Mesendoderm (in vitro differentiated cells): Measurements from ENCODE around the gene FYN.
A peak's percentile ranks its signal among the peaks of the same experiment; 100 is the strongest.

Source experiments
- DNase-seq: peaks from one replicate; pipeline ENCODE4 v3.0.0; 2013
- H2AK5ac ChIP-seq: 2 replicates; pipeline ENCODE4 v1.6.1; 2013; ENCODE audit warnings: low read length, inconsistent platforms
- H2BK120ac ChIP-seq: 2 replicates; pipeline ENCODE4 v1.6.1; 2013; ENCODE audit warnings: low read depth, mild to moderate bottlenecking, low read length, moderate library complexity, mixed read lengths
- H2BK15ac ChIP-seq: replicated peaks from 2 replicates; pipeline ENCODE4 v1.6.1; 2013; ENCODE audit warnings: low read depth, mild to moderate bottlenecking, moderate library complexity
- H2BK5ac ChIP-seq: 2 replicates; pipeline ENCODE4 v1.6.1; 2013; ENCODE audit warnings: low read length, inconsistent platforms
- H3K18ac ChIP-seq: 2 replicates; pipeline ENCODE4 v1.6.1; 2013; ENCODE audit warnings: mild to moderate bottlenecking, low read length, mixed read lengths
- H3K23ac ChIP-seq: one replicate; pipeline ENCODE4 v1.6.1; 2013; ENCODE audit warnings: low read length
- H3K27ac ChIP-seq: 2 replicates; pipeline ENCODE4 v1.5.1; 2013; ENCODE audit warnings: low read depth, mild to moderate bottlenecking, inconsistent platforms, low read length, moderate library complexity
- H3K27me3 ChIP-seq: 2 replicates; pipeline ENCODE4 v1.6.1; 2013; ENCODE audit warnings: low read length, control low read depth, mild to moderate bottlenecking, inconsistent platforms; ENCODE audit not compliant: insufficient read depth, poor library complexity
- H3K36me3 ChIP-seq: 2 replicates; pipeline ENCODE4 v1.6.1; 2013; ENCODE audit warnings: low read length, inconsistent platforms; ENCODE audit not compliant: control insufficient read depth, insufficient read depth
- H3K4ac ChIP-seq: one replicate; pipeline ENCODE4 v1.6.1; 2013; ENCODE audit warnings: low read depth, mild to moderate bottlenecking, low read length, moderate library complexity
- H3K4me1 ChIP-seq: 2 replicates; pipeline ENCODE4 v1.6.1; 2013; ENCODE audit warnings: low read depth, low read length, inconsistent platforms; ENCODE audit not compliant: control insufficient read depth
- H3K4me2 ChIP-seq: 2 replicates; pipeline ENCODE4 v1.6.1; 2013; ENCODE audit warnings: low read length
- H3K4me3 ChIP-seq: 2 replicates; pipeline ENCODE4 v1.5.1; 2013; ENCODE audit warnings: mild to moderate bottlenecking, low read length
- H3K56ac ChIP-seq: one replicate; pipeline ENCODE4 v1.6.1; 2013; ENCODE audit warnings: low read length
- H3K79me1 ChIP-seq: 2 replicates; pipeline ENCODE4 v1.6.1; 2013; ENCODE audit warnings: low read length, inconsistent platforms
- H3K79me2 ChIP-seq: 2 replicates; pipeline ENCODE4 v1.6.1; 2013; ENCODE audit warnings: mild to moderate bottlenecking, low read length; ENCODE audit not compliant: control insufficient read depth, insufficient read depth
- H3K9ac ChIP-seq: 2 replicates; pipeline ENCODE4 v1.6.1; 2013; ENCODE audit warnings: low read length, inconsistent platforms
- H4K5ac ChIP-seq: one replicate; pipeline ENCODE4 v1.6.1; 2013; ENCODE audit warnings: low read length
- H4K8ac ChIP-seq: one replicate; pipeline ENCODE4 v1.6.1; 2013; ENCODE audit warnings: low read depth, mild to moderate bottlenecking, control low read depth, low read length, moderate library complexity
- WGBS: extraction: QIAGEN DNeasy Blood & Tissue Kit; methylation state at CpG from one replicate; pipeline ENCODE4 v1.1.7; 2013; ENCODE audit warnings: low lambda C conversion rate, missing lambda C conversion rate; ENCODE audit not compliant: insufficient coverage; ENCODE audit errors: extremely low coverage; 5-methylcytosine and 5-hydroxymethylcytosine counted together

Gene FYN

GRCh38 chr6:111759331-111759835 lies 113.9 kb downstream of the FYN start:
- peaks cover 5% of the 10 kb centered on the region for H3K79me1 ChIP-seq
- DNase-seq: no peak
- H3K4me2 ChIP-seq: no peak overlapping the region
- peaks cover 8% of the 10 kb centered on the region for H3K4me1 ChIP-seq
- H3K18ac ChIP-seq: peak overlapping the region; percentile 11
- no peak overlapping the region for H2BK5ac ChIP-seq
- no peaks in the 10 kb centered on the region for H3K27me3 ChIP-seq
- no peak overlapping the region for H2BK15ac ChIP-seq
- no peaks in the 10 kb centered on the region for H3K36me3 ChIP-seq
- no peaks in the 10 kb centered on the region for H3K79me2 ChIP-seq
- H2BK120ac ChIP-seq: no peak overlapping the region
- H3K27ac ChIP-seq: no peak overlapping the region
- no peak overlapping the region for H3K4me3 ChIP-seq
- H4K8ac ChIP-seq: no peak overlapping the region
- H4K5ac ChIP-seq: no peak overlapping the region
- no peak overlapping the region for H3K23ac ChIP-seq
- no peak overlapping the region for H3K9ac ChIP-seq
- H3K56ac ChIP-seq: no peak overlapping the region
- no CpG with 5 or more reads among the region's 10 CpGs for whole genome bisulfite sequencing
- no peak overlapping the region for H2AK5ac ChIP-seq
- no peak overlapping the region for H3K4ac ChIP-seq

GRCh38 chr6:111758608-111759329 lies 114.5 kb downstream of the FYN start:
- H3K56ac ChIP-seq: peak overlapping the region; percentile 20
- no peak overlapping the region for H2BK120ac ChIP-seq
- H3K4ac ChIP-seq: no peak overlapping the region
- H3K27me3 ChIP-seq: no peaks in the 10 kb centered on the region
- no peaks in the 10 kb centered on the region for H3K79me2 ChIP-seq
- H4K5ac ChIP-seq: no peak overlapping the region
- H2AK5ac ChIP-seq: no peak overlapping the region
- WGBS: no CpG with 5 or more reads among the region's 11 CpGs
- H3K4me1 ChIP-seq: peaks cover 5% of the 10 kb centered on the region
- H4K8ac ChIP-seq: no peak overlapping the region
- no peak overlapping the region for H2BK5ac ChIP-seq
- H3K36me3 ChIP-seq: no peaks in the 10 kb centered on the region
- no peak overlapping the region for H3K23ac ChIP-seq
- no peak overlapping the region for H3K18ac ChIP-seq
- no peak overlapping the region for H2BK15ac ChIP-seq
- H3K4me2 ChIP-seq: no peak overlapping the region
- H3K27ac ChIP-seq: no peak overlapping the region
- DNase-seq: no peak
- H3K79me1 ChIP-seq: peaks cover 5% of the 10 kb centered on the region
- H3K9ac ChIP-seq: no peak overlapping the region
- H3K4me3 ChIP-seq: no peak overlapping the region

GRCh38 chr6:111757342-111757741 lies 115.9 kb downstream of the FYN start:
- Histone ChIP-seq H3K4me2 (no peak overlapping the region), H3K23ac (no peak overlapping the region), H3K18ac (no peak overlapping the region), H3K27me3 (no peaks in the 10 kb centered on the region), H3K4me1 (peaks cover 5% of the 10 kb centered on the region), H4K5ac (no peak overlapping the region), H3K9ac (no peak overlapping the region), H3K56ac (no peak overlapping the region), H3K79me1 (peaks cover 5% of the 10 kb centered on the region), H2AK5ac (no peak overlapping the region), H3K36me3 (no peaks in the 10 kb centered on the region), H2BK15ac (no peak overlapping the region), H3K79me2 (no peaks in the 10 kb centered on the region), H3K4ac (no peak overlapping the region), H2BK5ac (no peak overlapping the region), H2BK120ac (no peak overlapping the region), H4K8ac (no peak overlapping the region), H3K27ac (no peak overlapping the region), H3K4me3 (no peak overlapping the region)
- no CpG with 5 or more reads among the region's 1 CpG for WGBS
- no peak for DNase-seq

- Histone ChIP-seq H2AK5ac (no peak overlapping the region), H3K27ac (no peak overlapping the region), H3K4ac (no peak overlapping the region), H3K4me3 (no peak overlapping the region), H3K4me2 (no peak overlapping the region), H2BK120ac (no peak overlapping the region), H3K79me1 (peaks cover 4% of the 10 kb centered on the region), H4K5ac (no peak overlapping the region), H2BK5ac (no peak overlapping the region), H3K4me1 (peaks cover under 1% of the 10 kb centered on the region), H3K18ac (no peak overlapping the region), H4K8ac (no peak overlapping the region), H2BK15ac (no peak overlapping the region), H3K79me2 (no peaks in the 10 kb centered on the region), H3K36me3 (no peaks in the 10 kb centered on the region), H3K9ac (no peak overlapping the region), H3K27me3 (no peaks in the 10 kb centered on the region), H3K23ac (no peak overlapping the region), H3K56ac (no peak overlapping the region)
- DNase-seq: no peak
- WGBS: no CpG with 5 or more reads among the region's 4 CpGs
These were observed 118.8 kb downstream of the FYN start for GRCh38 chr6:111754423-111754822.

GRCh38 chr6:111753573-111753972 lies 119.7 kb downstream of the FYN start:
- no peak overlapping the region for H3K27ac ChIP-seq
- no peak overlapping the region for H3K56ac ChIP-seq
- no peak overlapping the region for H3K4ac ChIP-seq
- H3K79me1 ChIP-seq: no peaks in the 10 kb centered on the region
- no peak overlapping the region for H4K5ac ChIP-seq
- DNase-seq: no peak
- H3K79me2 ChIP-seq: no peaks in the 10 kb centered on the region
- WGBS: no CpG with 5 or more reads among the region's 2 CpGs
- no peak overlapping the region for H3K9ac ChIP-seq
- no peaks in the 10 kb centered on the region for H3K36me3 ChIP-seq
- H3K4me2 ChIP-seq: no peak overlapping the region
- no peak overlapping the region for H4K8ac ChIP-seq
- no peaks in the 10 kb centered on the region for H3K27me3 ChIP-seq
- H2BK5ac ChIP-seq: no peak overlapping the region
- no peaks in the 10 kb centered on the region for H3K4me1 ChIP-seq
- no peak overlapping the region for H2AK5ac ChIP-seq
- H3K18ac ChIP-seq: no peak overlapping the region
- H2BK15ac ChIP-seq: no peak overlapping the region
- H3K23ac ChIP-seq: no peak overlapping the region
- no peak overlapping the region for H3K4me3 ChIP-seq
- H2BK120ac ChIP-seq: no peak overlapping the region

- no peak overlapping the region for H2AK5ac ChIP-seq
- no peak overlapping the region for H3K56ac ChIP-seq
These were observed 120.8 kb downstream of the FYN start for GRCh38 chr6:111752476-111752875.

More at GRCh38 chr6:111752476-111752875, 120.8 kb downstream of the FYN start:
- Histone ChIP-seq H2BK120ac (no peak overlapping the region), H3K79me2 (no peaks in the 10 kb centered on the region), H3K4me1 (no peaks in the 10 kb centered on the region), H2BK5ac (no peak overlapping the region), H4K5ac (no peak overlapping the region), H2BK15ac (no peak overlapping the region), H3K36me3 (no peaks in the 10 kb centered on the region), H3K4ac (no peak overlapping the region), H3K4me2 (no peak overlapping the region), H3K9ac (no peak overlapping the region), H3K27me3 (no peaks in the 10 kb centered on the region), H3K27ac (no peak overlapping the region), H3K4me3 (no peak overlapping the region), H3K18ac (no peak overlapping the region), H3K79me1 (no peaks in the 10 kb centered on the region), H3K23ac (no peak overlapping the region), H4K8ac (no peak overlapping the region)
- no peak for DNase-seq
